Activated T-helper 1 cell treated with anti-CD3 and anti-CD28 coated beads, Interleukin-12 subunit alpha, Interleukin-12 subunit beta, Interleukin-2, Interleukin-4 antibody, amounts not matched to agents 30 ng/mL and 10 ng/mL and 1 ng/mL, durations not matched to agents 14 hours and 24 hours and 36 hours (primary cell): ENCODE data around the gene KRT25. TPM values are rescaled to one million over a fixed set of nuclear protein-coding genes. Genes with fewer than 3 reads are reported as not detected.
"Not testable (repeated sequence)": the region's sequence is repeated elsewhere in the genome, so short reads cannot be mapped to it uniquely, and the experiment has no call there.

Source experiments
- DNase-seq: peaks from one replicate; pipeline ENCODE4 v3.0.0; 2021; ENCODE audit warnings: low spot score
- H3K27ac Mint-ChIP-seq: one replicate; pipeline ENCODE4 v1.8.0; 2021; ENCODE audit warnings: mild to moderate bottlenecking, mixed read lengths
- H3K27me3 Mint-ChIP-seq: one replicate; pipeline ENCODE4 v1.8.0; 2022; ENCODE audit warnings: mild to moderate bottlenecking, moderate library complexity, mixed read lengths; ENCODE audit not compliant: insufficient read depth
- H3K36me3 Mint-ChIP-seq: one replicate; pipeline ENCODE4 v1.8.0; 2021; ENCODE audit warnings: low read depth, mixed read lengths
- H3K4me1 Mint-ChIP-seq: one replicate; pipeline ENCODE4 v1.8.0; 2021; ENCODE audit warnings: low read depth, mixed read lengths
- H3K4me3 Mint-ChIP-seq: one replicate; pipeline ENCODE4 v1.8.0; 2021; ENCODE audit warnings: mild to moderate bottlenecking, moderate library complexity, mixed read lengths
- H3K9me3 Mint-ChIP-seq: one replicate; pipeline ENCODE4 v1.8.0; 2021; ENCODE audit warnings: mixed read lengths
- intact Hi-C: fragments of 100-400 bp; cut with micrococcal nuclease; formaldehyde crosslinking; loops from one replicate; pipeline ENCODE4 v1.15.1; 2024
- total RNA-seq: library from RNA; stranded (reverse); gene quantifications from 2 replicates; pipeline ENCODE4 v1.2.3, GENCODE V29; 2022

KRT25 gene
- total RNA-seq, 1 donor from 2014 or later: not detected

GRCh38 chr17:40779181-40779909, 24.2 kb upstream of the KRT25 start:
- intact Hi-C loops: no loop called here
- Mint-ChIP-seq H3K9me3 (no peaks in the 10 kb centered on the region), H3K27me3 (peaks cover 50% of the 10 kb centered on the region), H3K27ac (no peak overlapping the region), H3K4me3 (no peak overlapping the region), H3K36me3 (no peaks in the 10 kb centered on the region), H3K4me1 (no peaks in the 10 kb centered on the region)
- DNase-seq: no peak

- no peaks in the 10 kb centered on the region for H3K36me3 Mint-ChIP-seq
- H3K4me1 Mint-ChIP-seq: no peaks in the 10 kb centered on the region
- intact Hi-C loops: no loop called here
- H3K27ac Mint-ChIP-seq: no peak overlapping the region
- no peak for DNase-seq
- H3K9me3 Mint-ChIP-seq: no peaks in the 10 kb centered on the region
- no peak overlapping the region for H3K4me3 Mint-ChIP-seq
- H3K27me3 Mint-ChIP-seq: peaks cover 50% of the 10 kb centered on the region
Measured at GRCh38 chr17:40778461-40778860, 23.3 kb upstream of the KRT25 start.

GRCh38 chr17:40777971-40778370, 22.8 kb upstream of the KRT25 start:
- Mint-ChIP-seq H3K4me1 (no peaks in the 10 kb centered on the region), H3K27me3 (peaks cover 47% of the 10 kb centered on the region), H3K9me3 (no peaks in the 10 kb centered on the region), H3K27ac (no peak overlapping the region), H3K4me3 (no peak overlapping the region), H3K36me3 (no peaks in the 10 kb centered on the region)
- DNase-seq: no peak
- intact Hi-C loops: no loop called here

GRCh38 chr17:40777459-40777858, 22.3 kb upstream of the KRT25 start:
- H3K4me3 Mint-ChIP-seq: no peak overlapping the region
- no peak for DNase-seq
- H3K4me1 Mint-ChIP-seq: no peaks in the 10 kb centered on the region
- no peaks in the 10 kb centered on the region for H3K9me3 Mint-ChIP-seq
- peaks cover 52% of the 10 kb centered on the region for H3K27me3 Mint-ChIP-seq
- H3K36me3 Mint-ChIP-seq: no peaks in the 10 kb centered on the region
- H3K27ac Mint-ChIP-seq: no peak overlapping the region
- intact Hi-C loops: no loop called here

- Mint-ChIP-seq H3K4me3 (no peak overlapping the region), H3K9me3 (no peaks in the 10 kb centered on the region), H3K27me3 (peaks cover 51% of the 10 kb centered on the region), H3K36me3 (no peaks in the 10 kb centered on the region), H3K27ac (no peak overlapping the region), H3K4me1 (no peaks in the 10 kb centered on the region)
- intact Hi-C loops: no loop called here
- no peak for DNase-seq
Measured at GRCh38 chr17:40775945-40776344, 20.8 kb upstream of the KRT25 start.

- DNase-seq: no peak
- intact Hi-C loops: no loop called here
- H3K27ac Mint-ChIP-seq: no peak within 1 kb of the TSS
- no peaks in the 10 kb centered on the region for H3K9me3 Mint-ChIP-seq
- H3K4me3 Mint-ChIP-seq: no peak within 1 kb of the TSS
- no peaks in the 10 kb centered on the region for H3K4me1 Mint-ChIP-seq
- H3K36me3 Mint-ChIP-seq: no peaks in the 10 kb centered on the region
- peaks cover 40% of the 10 kb centered on the region for H3K27me3 Mint-ChIP-seq
Measured at GRCh38 chr17:40772101-40772500, 17.0 kb upstream of the KRT25 start, which contains the start of gene KRT26. Gene KRT26, minus strand, starts transcription at chr17:40772201. Its CDS starts 88 bp downstream, at chr17:40772113.

GRCh38 chr17:40765657-40766056, 10.5 kb upstream of the KRT25 start:
- no peaks in the 10 kb centered on the region for H3K36me3 Mint-ChIP-seq
- H3K9me3 Mint-ChIP-seq: peaks cover 29% of the 10 kb centered on the region
- H3K27me3 Mint-ChIP-seq: peaks cover 24% of the 10 kb centered on the region
- H3K4me1 Mint-ChIP-seq: no peaks in the 10 kb centered on the region
- intact Hi-C loops: no loop called here
- no peak overlapping the region for H3K27ac Mint-ChIP-seq
- DNase-seq: no peak
- no peak overlapping the region for H3K4me3 Mint-ChIP-seq

- Mint-ChIP-seq H3K27me3 (peaks cover 21% of the 10 kb centered on the region), H3K36me3 (no peaks in the 10 kb centered on the region), H3K9me3 (peaks cover 48% of the 10 kb centered on the region), H3K27ac (no peak overlapping the region), H3K4me1 (no peaks in the 10 kb centered on the region), H3K4me3 (no peak overlapping the region)
- intact Hi-C loops: no loop called here
- no peak for DNase-seq
Measured at GRCh38 chr17:40763752-40764151, 8.6 kb upstream of the KRT25 start.

- H3K27me3 Mint-ChIP-seq: peaks cover 16% of the 10 kb centered on the region
- H3K4me1 Mint-ChIP-seq: no peaks in the 10 kb centered on the region
- H3K36me3 Mint-ChIP-seq: no peaks in the 10 kb centered on the region
- no peak overlapping the region for H3K4me3 Mint-ChIP-seq
- intact Hi-C loops: no loop called here
- H3K9me3 Mint-ChIP-seq: peaks cover 59% of the 10 kb centered on the region
- DNase-seq: no peak
- no peak overlapping the region for H3K27ac Mint-ChIP-seq
Measured at GRCh38 chr17:40760105-40761016, 5.2 kb upstream of the KRT25 start.

- no peaks in the 10 kb centered on the region for H3K4me1 Mint-ChIP-seq
- H3K36me3 Mint-ChIP-seq: no peaks in the 10 kb centered on the region
- H3K4me3 Mint-ChIP-seq: no peak overlapping the region
- H3K27ac Mint-ChIP-seq: no peak overlapping the region
- intact Hi-C loops: no loop called here
- peaks cover 21% of the 10 kb centered on the region for H3K27me3 Mint-ChIP-seq
- no peak for DNase-seq
- H3K9me3 Mint-ChIP-seq: peaks cover 12% of the 10 kb centered on the region
Measured at GRCh38 chr17:40753804-40754203, 1.3 kb downstream of the KRT25 start.

GRCh38 chr17:40751065-40751464, 4.1 kb downstream of the KRT25 start:
- Mint-ChIP-seq H3K4me3 (no peak overlapping the region), H3K27ac (no peak overlapping the region), H3K27me3 (peaks cover 26% of the 10 kb centered on the region), H3K4me1 (no peaks in the 10 kb centered on the region), H3K9me3 (peaks cover 4% of the 10 kb centered on the region), H3K36me3 (no peaks in the 10 kb centered on the region)
- intact Hi-C loops: no loop called here
- no peak for DNase-seq

GRCh38 chr17:40750391-40750790, 4.7 kb downstream of the KRT25 start:
- H3K4me1 Mint-ChIP-seq: no peaks in the 10 kb centered on the region
- no peak overlapping the region for H3K27ac Mint-ChIP-seq
- H3K4me3 Mint-ChIP-seq: no peak overlapping the region
- no peaks in the 10 kb centered on the region for H3K36me3 Mint-ChIP-seq
- intact Hi-C loops: no loop called here
- H3K9me3 Mint-ChIP-seq: peaks cover 4% of the 10 kb centered on the region
- peaks cover 22% of the 10 kb centered on the region for H3K27me3 Mint-ChIP-seq
- no peak for DNase-seq

GRCh38 chr17:40748666-40749065, 6.5 kb downstream of the KRT25 start:
- H3K36me3 Mint-ChIP-seq, H3K27ac Mint-ChIP-seq, H3K4me1 Mint-ChIP-seq, intact Hi-C loops, H3K4me3 Mint-ChIP-seq, DNase-seq, H3K9me3 Mint-ChIP-seq: not testable (repeated sequence)
- peaks cover 22% of the 10 kb centered on the region for H3K27me3 Mint-ChIP-seq
